ENCODE results near the gene XRCC1.
"Not testable (repeated sequence)": the region's sequence is repeated elsewhere in the genome, so short reads cannot be mapped to it uniquely, and the experiment has no call there.

The XRCC1 gene

GRCh38 chr19:43575955-43576878 lies 890 bp upstream of the XRCC1 start:
- DNase-seq (ENCODE audit: low read depth, low spot score), result no peak

- DNase-seq (ENCODE audit: low read depth, low spot score), result peak; percentile 63
Observed at GRCh38 chr19:43574424-43575155, 737 bp downstream of the XRCC1 start.

GRCh38 chr19:43572171-43572588 lies 3.1 kb downstream of the XRCC1 start:
- DNase-seq (ENCODE audit: low read depth, low spot score), result no peak

- no peak for DNase-seq (ENCODE audit: low read depth, low spot score)
Observed at GRCh38 chr19:43570174-43570791, 5.0 kb downstream of the XRCC1 start.

GRCh38 chr19:43569657-43570056 lies 5.7 kb downstream of the XRCC1 start:
- DNase-seq (ENCODE audit: low read depth, low spot score), result no peak

- no peak for DNase-seq (ENCODE audit: low read depth, low spot score)
Observed at GRCh38 chr19:43564800-43565199, 10.5 kb downstream of the XRCC1 start.

GRCh38 chr19:43563816-43564457 lies 11.4 kb downstream of the XRCC1 start:
- DNase-seq (ENCODE audit: low read depth, low spot score), result no peak

GRCh38 chr19:43562698-43563241 lies 12.6 kb downstream of the XRCC1 start:
- peak; percentile 70 for DNase-seq (ENCODE audit: low read depth, low spot score)

GRCh38 chr19:43562226-43562697 lies 13.1 kb downstream of the XRCC1 start:
- DNase-seq (ENCODE audit: low read depth, low spot score), result no peak

- DNase-seq (ENCODE audit: low read depth, low spot score), result no peak
Observed at GRCh38 chr19:43561139-43561970, 14.0 kb downstream of the XRCC1 start.

GRCh38 chr19:43560687-43561086 lies 14.6 kb downstream of the XRCC1 start:
- DNase-seq (ENCODE audit: low read depth, low spot score), result no peak

GRCh38 chr19:43555185-43555770 lies 20.0 kb downstream of the XRCC1 start:
- DNase-seq (ENCODE audit: low read depth, low spot score), result peak; percentile 83

GRCh38 chr19:43554317-43554895 lies 20.9 kb downstream of the XRCC1 start:
- no peak for DNase-seq (ENCODE audit: low read depth, low spot score)

- DNase-seq (ENCODE audit: low read depth, low spot score), result no peak
Observed at GRCh38 chr19:43553656-43554055, 21.7 kb downstream of the XRCC1 start.

GRCh38 chr19:43552616-43553015 lies 22.7 kb downstream of the XRCC1 start:
- DNase-seq (ENCODE audit: low read depth, low spot score), result no peak

- no peak for DNase-seq (ENCODE audit: low read depth, low spot score)
Observed at GRCh38 chr19:43552198-43552450, 23.2 kb downstream of the XRCC1 start.

- DNase-seq (ENCODE audit: low read depth, low spot score), result no peak
Observed at GRCh38 chr19:43551399-43552197, 23.7 kb downstream of the XRCC1 start.

- DNase-seq (ENCODE audit: low read depth, low spot score), result no peak
Observed at GRCh38 chr19:43548706-43549105, 26.6 kb downstream of the XRCC1 start.

GRCh38 chr19:43547926-43548325 lies 27.4 kb downstream of the XRCC1 start:
- DNase-seq (ENCODE audit: low read depth, low spot score), result not testable (repeated sequence)
